Right atrium auricular region (tissue), 2 donors: ENCODE data around the gene CBLN1. TPM values are rescaled to one million over a fixed set of nuclear protein-coding genes. Genes with fewer than 3 reads are reported as not detected.

Experiments
- DNase-seq: peaks from one replicate; pipeline ENCODE4 v3.0.0-alpha.2; 2019; ENCODE audit warnings: low spot score
- H3K27ac ChIP-seq, 2 donors: fragments of 200-600 bp; sonication (generic); 1 replicate in 1 of 2; 2 replicates in 1 of 2; pipeline ENCODE4 v1.5.1; 2016 to 2019
- H3K27me3 ChIP-seq, 2 donors: fragments of 200-600 bp; sonication (generic); one replicate each; pipeline versions ENCODE4 v1.5.1 to v1.6.0; 2017 to 2019
- H3K36me3 ChIP-seq: fragments of 200-600 bp; sonication (generic); one replicate; pipeline ENCODE4 v1.5.1; 2016
- H3K4me1 ChIP-seq, 2 donors: fragments of 200-600 bp; sonication (generic); one replicate each; pipeline versions ENCODE4 v1.5.1 to v1.6.0; 2017 to 2019
- H3K4me3 ChIP-seq, 2 donors: fragments of 200-600 bp; sonication (generic); 1 replicate in 1 of 2; 2 replicates in 1 of 2; pipeline ENCODE4 v1.5.1; 2017 to 2019; ENCODE audit warnings: mild to moderate bottlenecking in 1 of 2, moderate library complexity in 1 of 2
- H3K9me3 ChIP-seq, 2 donors: fragments of 200-600 bp; sonication (generic); one replicate each; pipeline ENCODE4 v1.5.1; 2019
- CTCF ChIP-seq, 2 donors: fragments of 200-600 bp; sonication (generic); IDR thresholded peaks; one replicate each; pipeline ENCODE4 v1.5.1; 2019; ENCODE audit warnings: antibody characterized with exemption in 2 of 2
- total RNA-seq, 2 donors: library from RNA; depleted of rRNA; stranded (reverse); fragments of >200 nt; gene quantifications; one replicate each; pipeline ENCODE4 v1.1.0, GENCODE V29; 2016

The CBLN1 gene
- total RNA-seq, 2 donors from 2014 or later: 0.98 to 1.9 TPM

- peaks cover 0 to 5% of the 10 kb centered on the region in 2 donors for H3K9me3 ChIP-seq
- TF ChIP-seq CTCF (IDR thresholded peaks at IDR 0.05): no peak
- no peak overlapping the region for H3K4me3 ChIP-seq
- no peaks in the 10 kb centered on the region for H3K4me1 ChIP-seq
- H3K27ac ChIP-seq: no peak overlapping the region
- H3K36me3 ChIP-seq: no peaks in the 10 kb centered on the region
- DNase-seq: no peak
- H3K27me3 ChIP-seq: no peaks in the 10 kb centered on the region
Observed at GRCh38 chr16:49312389-49312985, 30.8 kb upstream of the CBLN1 start.

DNA sequence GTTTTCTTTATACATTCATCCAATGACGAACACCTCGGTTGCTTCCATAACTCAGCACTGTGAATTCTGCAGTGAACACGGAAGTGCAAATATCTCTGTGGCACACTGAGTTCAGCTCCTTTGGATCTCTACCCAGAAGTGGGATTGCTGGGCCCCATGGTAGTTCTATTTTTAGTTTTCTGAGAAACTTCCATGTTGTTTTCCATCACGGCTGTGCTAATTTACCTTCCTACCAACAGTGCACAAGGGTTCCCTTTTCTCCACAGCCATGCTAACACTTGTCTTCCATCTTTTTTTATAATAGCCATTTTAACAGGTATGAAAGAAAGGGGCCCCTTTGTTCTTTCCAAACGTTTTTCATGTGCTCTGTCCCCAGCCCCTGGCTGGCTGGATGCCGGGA is 30.2 kb upstream of the CBLN1 start:
- Histone ChIP-seq H3K36me3 (no peaks in the 10 kb centered on the region), H3K4me3 (no peak overlapping the region), H3K27me3 (no peaks in the 10 kb centered on the region), H3K9me3 (peaks cover 0 to 5% of the 10 kb centered on the region in 2 donors), H3K27ac (no peak overlapping the region), H3K4me1 (no peaks in the 10 kb centered on the region)
- no peak for DNase-seq
- TF ChIP-seq CTCF (IDR thresholded peaks at IDR 0.05): no peak

DNA sequence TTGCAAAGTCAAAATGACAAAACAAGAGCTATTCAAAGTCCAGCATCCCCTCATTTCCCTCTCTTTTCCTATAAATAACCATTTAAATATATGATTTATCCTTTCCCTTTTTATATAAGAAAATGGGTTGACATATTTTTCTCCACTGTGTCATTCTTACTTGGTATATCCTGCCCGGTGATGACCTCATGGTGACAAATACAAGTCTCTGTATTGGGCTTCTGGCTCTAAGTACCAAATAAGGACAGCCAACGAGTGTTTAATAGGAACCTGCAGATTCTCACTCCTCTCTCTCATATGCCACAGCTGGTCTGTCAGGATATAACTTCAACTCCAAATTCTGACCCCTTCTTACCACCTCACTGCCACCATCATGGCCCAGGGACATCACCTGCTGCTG is 25.5 kb upstream of the CBLN1 start:
- no peaks in the 10 kb centered on the region for H3K36me3 ChIP-seq
- H3K4me1 ChIP-seq: no peaks in the 10 kb centered on the region
- no peak overlapping the region for H3K4me3 ChIP-seq
- no peak overlapping the region for H3K27ac ChIP-seq
- DNase-seq: no peak
- H3K9me3 ChIP-seq: no peaks in the 10 kb centered on the region
- TF ChIP-seq CTCF (IDR thresholded peaks at IDR 0.05): no peak
- no peaks in the 10 kb centered on the region for H3K27me3 ChIP-seq

GRCh38 chr16:49305406-49305805 is 23.8 kb upstream of the CBLN1 start:
- TF ChIP-seq CTCF (IDR thresholded peaks at IDR 0.05): no peak
- Histone ChIP-seq H3K9me3 (no peaks in the 10 kb centered on the region), H3K36me3 (no peaks in the 10 kb centered on the region), H3K4me3 (no peak overlapping the region), H3K4me1 (no peaks in the 10 kb centered on the region), H3K27me3 (no peaks in the 10 kb centered on the region), H3K27ac (no peak overlapping the region)
- no peak for DNase-seq

DNA sequence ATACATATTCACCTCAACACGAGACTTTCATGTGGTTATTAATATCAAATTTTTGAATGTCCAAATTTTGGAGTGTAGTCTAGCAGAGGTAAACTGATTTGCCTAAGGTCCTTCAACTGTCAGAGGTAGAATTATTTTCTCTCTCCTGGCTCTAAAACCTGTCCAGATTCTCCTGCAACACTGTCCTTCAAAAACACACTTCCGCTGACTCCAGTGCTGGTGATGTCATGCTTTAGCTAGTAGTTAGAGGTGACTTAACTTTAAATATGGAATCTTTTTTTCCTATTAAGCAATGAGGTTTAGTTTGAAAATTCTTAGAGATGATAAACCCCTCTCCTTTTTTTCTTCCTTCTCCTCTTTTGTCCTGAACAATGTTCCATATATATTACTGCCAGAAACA is 10.8 kb upstream of the CBLN1 start:
- peaks cover 0 to 4% of the 10 kb centered on the region in 2 donors for H3K27me3 ChIP-seq
- no peak for TF ChIP-seq CTCF (IDR thresholded peaks at IDR 0.05)
- no peak for DNase-seq
- no peaks in the 10 kb centered on the region for H3K4me1 ChIP-seq
- no peak overlapping the region for H3K4me3 ChIP-seq
- no peak overlapping the region for H3K27ac ChIP-seq
- no peaks in the 10 kb centered on the region for H3K9me3 ChIP-seq
- no peaks in the 10 kb centered on the region for H3K36me3 ChIP-seq

GRCh38 chr16:49287572-49287971 is 5.9 kb upstream of the CBLN1 start:
- H3K36me3 ChIP-seq: no peaks in the 10 kb centered on the region
- no peaks in the 10 kb centered on the region for H3K9me3 ChIP-seq
- no peak overlapping the region for H3K27ac ChIP-seq
- H3K4me1 ChIP-seq: peaks cover 0 to 15% of the 10 kb centered on the region in 2 donors
- H3K27me3 ChIP-seq: peaks cover 9 to 22% of the 10 kb centered on the region in 2 donors
- no peak for TF ChIP-seq CTCF (IDR thresholded peaks at IDR 0.05)
- no peak for DNase-seq
- H3K4me3 ChIP-seq: no peak overlapping the region
